A549 (cell line): Measurements from ENCODE around the gene USP34. TPM values are rescaled to one million over a fixed set of nuclear protein-coding genes. Genes with fewer than 3 reads are reported as not detected.
A peak's percentile ranks its signal among the peaks of the same experiment; 100 is the strongest.

ENCODE experiments used
- ATAC-seq, 2 experiments: fragments of 200-7000 bp in 1 of 2; fragments of >200 bp in 1 of 2; cut with Nextera tagmentation in 1 of 2; cut with Tn5 transposase in 1 of 2; 3 replicates each; pipeline versions ENCODE4 v1.8.0 to v1.9.1; 2018 to 2020; ENCODE audit warnings: mild to moderate bottlenecking in 1 of 2, moderate library complexity in 1 of 2
- CTCF ChIA-PET: fragments of 300-600 bp; sonication (Branson Sonifier 250); formaldehyde crosslinking; extraction: SDS; loops from one replicate; lab custom pipeline; 2021; ENCODE audit warnings: antibody characterized with exemption, inconsistent platforms; lab: Yijun Ruan, JAX
- POLR2A ChIA-PET: fragments of 350-600 bp; formaldehyde crosslinking; extraction: SDS; loops from one replicate; lab custom pipeline; 2021; ENCODE audit warnings: antibody characterized with exemption, inconsistent platforms; lab: Yijun Ruan, JAX
- DNase-seq, 2 experiments: peaks; one replicate each; pipeline versions ENCODE4 v3.0.0 to v3.0.0-alpha.2; 2011 to 2016; ENCODE audit warnings: low read depth in 1 of 2, low spot score in 1 of 2
- FAIRE-seq: peaks from 2 replicates; lab custom pipeline; 2011; peaks lifted over from hg19 to GRCh38; lab: Jason Lieb, UNC
- H3K27ac ChIP-seq, 2 experiments: fragments of >200 bp; sonication (Bioruptor Twin); formaldehyde crosslinking; 3 replicates each; pipeline ENCODE4 v1.5.1; 2016 to 2017
- H3K4me1 ChIP-seq: fragments of >200 bp; sonication (Bioruptor Twin); formaldehyde crosslinking; 3 replicates; pipeline ENCODE4 v1.6.1; 2016
- H3K4me2 ChIP-seq: fragments of >200 bp; sonication (Bioruptor Twin); formaldehyde crosslinking; 3 replicates; pipeline ENCODE4 v1.6.1; 2016
- H3K4me3 ChIP-seq: fragments of >200 bp; sonication (Bioruptor Twin); formaldehyde crosslinking; 3 replicates; pipeline ENCODE4 v1.5.1; 2016
- H3K9me3 ChIP-seq: fragments of >200 bp; sonication (Bioruptor Twin); formaldehyde crosslinking; 3 replicates; pipeline ENCODE4 v1.6.1; 2016
- CBX2 ChIP-seq: fragments of 200-600 bp; sonication (generic); IDR thresholded peaks from 2 replicates; pipeline ENCODE4 v1.6.1; 2016; ENCODE audit warnings: low read depth, mild to moderate bottlenecking, borderline replicate concordance
- CEBPB ChIP-seq, 2 experiments: fragments of >200 bp in 1 of 2; sonication (Bioruptor Twin) in 1 of 2; formaldehyde crosslinking in 1 of 2; IDR thresholded peaks; 2 replicates each; pipeline ENCODE4 v1.6.1; 2012 to 2016
- EHMT2 ChIP-seq: fragments of 200-600 bp; sonication (generic); IDR thresholded peaks from 2 replicates; pipeline ENCODE4 v1.6.1; 2016; ENCODE audit warnings: antibody characterized with exemption, low read depth, mild to moderate bottlenecking, moderate library complexity
- ELK1 ChIP-seq: fragments of 150-350 bp; IDR thresholded peaks from 2 replicates; pipeline ENCODE4 v1.6.1; 2014; ENCODE audit warnings: low read depth, mild to moderate bottlenecking, low read length
- HEYL ChIP-seq: fragments of 250-450 bp; sonication (Bioruptor Pico); IDR thresholded peaks from 2 replicates; pipeline ENCODE4 v1.8.0; 2021; ENCODE audit warnings: mild to moderate bottlenecking, moderate library complexity
- HOXB13 ChIP-seq: fragments of 250-450 bp; sonication (Bioruptor Pico); IDR thresholded peaks from 2 replicates; pipeline ENCODE4 v1.5.0; 2020; ENCODE audit warnings: low read depth, mild to moderate bottlenecking, moderate library complexity
- HOXB5 ChIP-seq: fragments of 250-450 bp; sonication (Bioruptor Pico); IDR thresholded peaks from 2 replicates; pipeline ENCODE4 v1.5.0; 2020; ENCODE audit warnings: mild to moderate bottlenecking, moderate library complexity
- JUNB ChIP-seq: fragments of >200 bp; sonication (Bioruptor Twin); formaldehyde crosslinking; IDR thresholded peaks from 2 replicates; pipeline ENCODE4 v1.6.1; 2016
- KDM5A ChIP-seq: fragments of 200-600 bp; sonication (generic); IDR thresholded peaks from 2 replicates; pipeline ENCODE4 v1.6.1; 2016; ENCODE audit warnings: antibody characterized with exemption, mild to moderate bottlenecking
- MAFK ChIP-seq: fragments of 450-650 bp; IDR thresholded peaks from 2 replicates; pipeline ENCODE4 v1.6.1; 2014; ENCODE audit not compliant: partially characterized antibody
- NFE2L2 ChIP-seq: fragments of 150-350 bp; conservative IDR thresholded peaks from 2 replicates; pipeline ENCODE4 v1.6.1; 2014; ENCODE audit warnings: low read length
- RCOR1 ChIP-seq: fragments of 150-350 bp; IDR thresholded peaks from 2 replicates; pipeline ENCODE4 v1.6.1; 2014; ENCODE audit warnings: antibody characterized with exemption, low read length, low read depth
- SMC3 ChIP-seq: fragments of >200 bp; sonication (Bioruptor Twin); formaldehyde crosslinking; IDR thresholded peaks from 3 replicates; pipeline ENCODE4 v1.6.1; 2018; ENCODE audit warnings: inconsistent platforms
- TFCP2L1 ChIP-seq: fragments of 250-450 bp; sonication (Bioruptor Pico); IDR thresholded peaks from 2 replicates; pipeline ENCODE4 v1.5.0; 2021; ENCODE audit warnings: mild to moderate bottlenecking
- TP53 ChIP-seq: fragments of 250-450 bp; sonication (Bioruptor Pico); IDR thresholded peaks from 2 replicates; pipeline ENCODE4 v1.5.0; 2021; ENCODE audit warnings: mild to moderate bottlenecking, moderate library complexity
- WGBS: methylation state at CpG from one replicate; pipeline ENCODE4 v1.1.6; 2017; ENCODE audit errors: missing lambda C conversion rate; 5-methylcytosine and 5-hydroxymethylcytosine counted together
- polyA plus RNA-seq, 4 experiments: library from polyadenylated mRNA; depleted of rRNA in 3 of 4; stranded (reverse); fragments of >200 nt; fragmentation: RNase III in 1 of 4; extraction: RNeasy Plus Mini Kit Qiagen cat#74134 plus additional on column Dnase treatment in 1 of 4; gene quantifications; 2 replicates in 3 of 4; 3 replicates in 1 of 4; pipeline ENCODE4 v1.2.3, GENCODE V29; 2011 to 2017
- TF ChIP-seq, protein P1 (sequence below): fragments of >200 bp; sonication (Bioruptor Twin); formaldehyde crosslinking; IDR thresholded peaks from 3 replicates; pipeline ENCODE4 v1.5.1; 2016
- TF ChIP-seq, protein P2 (sequence below): IDR thresholded peaks from 2 replicates; pipeline ENCODE4 v1.6.1; 2012; ENCODE audit warnings: low read depth, borderline replicate concordance
- TF ChIP-seq, protein P3 (sequence below): fragments of 200-600 bp; sonication (generic); IDR thresholded peaks from 2 replicates; pipeline ENCODE4 v1.6.1; 2016; ENCODE audit warnings: antibody characterized with exemption, mild to moderate bottlenecking, moderate library complexity
- TF ChIP-seq, protein P4 (sequence below): IDR thresholded peaks from 2 replicates; pipeline ENCODE4 v1.6.1; 2012

USP34 gene
- polyA plus RNA-seq, 2 of the 4 experiments (the other 2 are of a cell fraction), result 47.7 to 132 TPM

DNA sequence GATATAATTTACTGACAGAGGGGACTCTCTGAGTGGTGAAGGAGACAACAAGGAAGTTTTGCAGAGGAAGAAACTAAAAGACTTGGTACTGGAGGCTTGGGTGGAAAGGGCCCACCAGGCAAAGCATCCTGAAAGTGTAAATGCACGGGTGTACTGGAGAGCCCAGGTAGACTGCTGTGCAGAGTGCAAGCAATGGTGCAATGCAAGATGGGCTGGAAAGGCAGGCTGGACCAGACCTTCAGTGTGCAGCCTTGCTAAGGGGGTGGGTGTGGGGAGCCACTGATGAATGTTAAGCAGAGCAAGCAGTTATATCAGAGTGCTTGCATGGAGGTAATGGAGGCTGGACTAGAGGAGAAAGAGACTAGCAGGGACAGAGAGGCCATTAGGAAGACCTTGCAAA, 298.2 kb downstream of the USP34 start:
- Histone ChIP-seq H3K27ac (no peak overlapping the region), H3K9me3 (no peaks in the 10 kb centered on the region), H3K4me1 (peaks cover 5% of the 10 kb centered on the region), H3K4me3 (no peak overlapping the region), H3K4me2 (no peak overlapping the region)
- DNase-seq, result no peak
- no peak for FAIRE-seq
- ChIA-PET POLR2A (no interaction called here), CTCF (no interaction called here)
- WGBS, result 33% methylated on average over 1 of the region's 1 CpG
- no peak for ATAC-seq
- TF ChIP-seq NFE2L2 (no peak), MAFK (no peak), CBX2 (no peak), HOXB13 (CRISPR knock-in tag) (no peak), SMC3 (no peak), ELK1 (no peak), HEYL (CRISPR knock-in tag) (no peak), JUNB (no peak), RCOR1 (no peak), HOXB5 (no peak), TFCP2L1 (CRISPR knock-in tag) (no peak)
- TF ChIP-seq, protein P1, sequence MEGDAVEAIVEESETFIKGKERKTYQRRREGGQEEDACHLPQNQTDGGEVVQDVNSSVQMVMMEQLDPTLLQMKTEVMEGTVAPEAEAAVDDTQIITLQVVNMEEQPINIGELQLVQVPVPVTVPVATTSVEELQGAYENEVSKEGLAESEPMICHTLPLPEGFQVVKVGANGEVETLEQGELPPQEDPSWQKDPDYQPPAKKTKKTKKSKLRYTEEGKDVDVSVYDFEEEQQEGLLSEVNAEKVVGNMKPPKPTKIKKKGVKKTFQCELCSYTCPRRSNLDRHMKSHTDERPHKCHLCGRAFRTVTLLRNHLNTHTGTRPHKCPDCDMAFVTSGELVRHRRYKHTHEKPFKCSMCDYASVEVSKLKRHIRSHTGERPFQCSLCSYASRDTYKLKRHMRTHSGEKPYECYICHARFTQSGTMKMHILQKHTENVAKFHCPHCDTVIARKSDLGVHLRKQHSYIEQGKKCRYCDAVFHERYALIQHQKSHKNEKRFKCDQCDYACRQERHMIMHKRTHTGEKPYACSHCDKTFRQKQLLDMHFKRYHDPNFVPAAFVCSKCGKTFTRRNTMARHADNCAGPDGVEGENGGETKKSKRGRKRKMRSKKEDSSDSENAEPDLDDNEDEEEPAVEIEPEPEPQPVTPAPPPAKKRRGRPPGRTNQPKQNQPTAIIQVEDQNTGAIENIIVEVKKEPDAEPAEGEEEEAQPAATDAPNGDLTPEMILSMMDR, result no peak
- TF ChIP-seq, protein P2, sequence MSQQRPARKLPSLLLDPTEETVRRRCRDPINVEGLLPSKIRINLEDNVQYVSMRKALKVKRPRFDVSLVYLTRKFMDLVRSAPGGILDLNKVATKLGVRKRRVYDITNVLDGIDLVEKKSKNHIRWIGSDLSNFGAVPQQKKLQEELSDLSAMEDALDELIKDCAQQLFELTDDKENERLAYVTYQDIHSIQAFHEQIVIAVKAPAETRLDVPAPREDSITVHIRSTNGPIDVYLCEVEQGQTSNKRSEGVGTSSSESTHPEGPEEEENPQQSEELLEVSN, result no peak

DNA sequence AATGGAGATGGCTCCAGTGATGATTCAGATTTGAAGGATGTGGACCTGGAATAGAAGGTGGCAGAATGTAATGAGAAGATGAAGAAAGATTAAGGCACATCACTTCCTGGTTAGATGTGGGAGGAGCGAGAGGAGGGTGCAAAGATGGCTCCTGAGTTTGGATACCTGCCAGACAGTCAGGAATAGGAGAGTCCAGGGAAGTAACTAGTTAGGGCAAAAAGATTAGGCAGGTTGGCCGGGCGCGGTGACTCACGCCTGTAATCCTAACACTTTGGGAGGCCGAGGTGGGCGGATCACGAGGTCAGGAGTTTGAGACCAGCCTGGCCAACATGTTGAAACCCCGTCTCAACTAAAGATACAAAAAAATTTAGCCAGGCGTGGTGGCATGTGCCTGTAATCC, 303.3 kb downstream of the USP34 start:
- TF ChIP-seq, protein P3, sequence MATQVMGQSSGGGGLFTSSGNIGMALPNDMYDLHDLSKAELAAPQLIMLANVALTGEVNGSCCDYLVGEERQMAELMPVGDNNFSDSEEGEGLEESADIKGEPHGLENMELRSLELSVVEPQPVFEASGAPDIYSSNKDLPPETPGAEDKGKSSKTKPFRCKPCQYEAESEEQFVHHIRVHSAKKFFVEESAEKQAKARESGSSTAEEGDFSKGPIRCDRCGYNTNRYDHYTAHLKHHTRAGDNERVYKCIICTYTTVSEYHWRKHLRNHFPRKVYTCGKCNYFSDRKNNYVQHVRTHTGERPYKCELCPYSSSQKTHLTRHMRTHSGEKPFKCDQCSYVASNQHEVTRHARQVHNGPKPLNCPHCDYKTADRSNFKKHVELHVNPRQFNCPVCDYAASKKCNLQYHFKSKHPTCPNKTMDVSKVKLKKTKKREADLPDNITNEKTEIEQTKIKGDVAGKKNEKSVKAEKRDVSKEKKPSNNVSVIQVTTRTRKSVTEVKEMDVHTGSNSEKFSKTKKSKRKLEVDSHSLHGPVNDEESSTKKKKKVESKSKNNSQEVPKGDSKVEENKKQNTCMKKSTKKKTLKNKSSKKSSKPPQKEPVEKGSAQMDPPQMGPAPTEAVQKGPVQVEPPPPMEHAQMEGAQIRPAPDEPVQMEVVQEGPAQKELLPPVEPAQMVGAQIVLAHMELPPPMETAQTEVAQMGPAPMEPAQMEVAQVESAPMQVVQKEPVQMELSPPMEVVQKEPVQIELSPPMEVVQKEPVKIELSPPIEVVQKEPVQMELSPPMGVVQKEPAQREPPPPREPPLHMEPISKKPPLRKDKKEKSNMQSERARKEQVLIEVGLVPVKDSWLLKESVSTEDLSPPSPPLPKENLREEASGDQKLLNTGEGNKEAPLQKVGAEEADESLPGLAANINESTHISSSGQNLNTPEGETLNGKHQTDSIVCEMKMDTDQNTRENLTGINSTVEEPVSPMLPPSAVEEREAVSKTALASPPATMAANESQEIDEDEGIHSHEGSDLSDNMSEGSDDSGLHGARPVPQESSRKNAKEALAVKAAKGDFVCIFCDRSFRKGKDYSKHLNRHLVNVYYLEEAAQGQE, result no peak
- TF ChIP-seq KDM5A (no peak), NFE2L2 (no peak), CEBPB (IDR thresholded peaks at IDR 0.05) (no peak), TP53 (CRISPR knock-in tag) (no peak), CBX2 (no peak), JUNB (no peak), EHMT2 (no peak)
- TF ChIP-seq, protein P4, sequence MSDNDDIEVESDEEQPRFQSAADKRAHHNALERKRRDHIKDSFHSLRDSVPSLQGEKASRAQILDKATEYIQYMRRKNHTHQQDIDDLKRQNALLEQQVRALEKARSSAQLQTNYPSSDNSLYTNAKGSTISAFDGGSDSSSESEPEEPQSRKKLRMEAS, result no peak
- DNase-seq, result peak in 1 of 2 experiments; percentile 46
- Histone ChIP-seq H3K4me1 (no peaks in the 10 kb centered on the region), H3K4me2 (no peak overlapping the region), H3K4me3 (no peak overlapping the region), H3K9me3 (no peaks in the 10 kb centered on the region), H3K27ac (no peak overlapping the region)
- FAIRE-seq, result no peak
- 94% methylated on average over 10 of the region's 10 CpGs for WGBS
- ChIA-PET POLR2A (interaction anchor here (0.6 to 2.0 kb wide), 3 partner anchors 10 to 275 kb away, joined by 3 to 15 read pairs (median 4); no protein-coding TSS in a partner anchor), CTCF (interaction anchor here (0.6 to 1.2 kb wide), 5 partner anchors 7 to 492 kb away, joined by 3 read pairs; no protein-coding TSS in a partner anchor)
- ATAC-seq, result peak in 1 of 2 experiments; percentile 47; a peak in 2 of 6 replicates
